ENCODE measurements around the gene LRBA. TPM values are rescaled to one million over a fixed set of nuclear protein-coding genes. Genes with fewer than 3 reads are reported as not detected.

The LRBA gene
- total and polyA plus RNA-seq, 2 of the 4 experiments (the other 2 are of a cell fraction): 10.2 to 51.6 TPM

- H3K4me1 ChIP-seq (ENCODE audit: control insufficient read depth, insufficient read depth, low read length): peaks cover 33% of the 10 kb centered on the region
- H2BK20ac ChIP-seq (ENCODE audit: low read depth, low read length): peak overlapping the region; percentile 89
- H4K5ac ChIP-seq (ENCODE audit: low read depth, low read length): peak overlapping the region; percentile 93
- TF ChIP-seq CEBPB (IDR thresholded peaks at IDR 0.05; ENCODE audit: low read depth, low read length) (peak; percentile 8; the same call in 1 of the 2 replicates), MAFK (IDR thresholded peaks at IDR 0.05; ENCODE audit: low read depth, low read length) (peak; percentile 91), BHLHE40 (IDR thresholded peaks at IDR 0.05; ENCODE audit: low read depth, low read length) (peak; percentile 68), NFE2L2 (IDR thresholded peaks at IDR 0.05; ENCODE audit: low read depth, low read length) (peak; percentile 78), CHD1 (IDR thresholded peaks at IDR 0.05; ENCODE audit: low read depth, low read length) (no peak), FOS (IDR thresholded peaks at IDR 0.05; ENCODE audit: low read depth, low read length) (peak; percentile 90), RFX5 (IDR thresholded peaks at IDR 0.05; ENCODE audit: low read depth, low read length) (no peak), RCOR1 (IDR thresholded peaks at IDR 0.05; ENCODE audit: insufficient replicate concordance, low read length) (peak; percentile 50)
- peak overlapping the region; percentile 87 for H3K4me2 ChIP-seq (ENCODE audit: low read depth, low read length)
- dilution Hi-C loops (cut with HindIII; ENCODE audit: low sequenced_read_pairs, unreplicated experiment): no loop called here
- H3K23ac ChIP-seq (ENCODE audit: low read depth, low read length): peak overlapping the region; percentile 96; the same call in 1 of the 2 replicates
- H3K9ac ChIP-seq (ENCODE audit: low read depth, low read length): peak overlapping the region; percentile 70
- POLR2A ChIA-PET (ENCODE audit: unreplicated experiment): no interaction called here
- peak; percentile 98 for DNase-seq
- H2AK9ac ChIP-seq (replicated peaks; ENCODE audit: low read depth, low read length, poor library complexity): no peak overlapping the region
- peaks cover 4% of the 10 kb centered on the region; the same call in 1 of the 2 replicates for H3K36me3 ChIP-seq (ENCODE audit: control insufficient read depth, insufficient read depth, low read length)
- no peaks in the 10 kb centered on the region for H3K27me3 ChIP-seq (ENCODE audit: control insufficient read depth, insufficient read depth, low read length)
- TSS peak; percentile 56 for BruUV-seq (replicated peaks)
- peak overlapping the region; percentile 93 for H3K27ac ChIP-seq (ENCODE audit: insufficient read depth, low read length)
- H3K18ac ChIP-seq (ENCODE audit: low read depth, low read length): peak overlapping the region; percentile 95
- peak overlapping the region; percentile 90 for H2BK120ac ChIP-seq (ENCODE audit: low read depth, low read length)
- intact Hi-C loops (cut with micrococcal nuclease): loop anchor here (1.0 to 5.0 kb wide), 2 partner anchors 12 to 45 kb away; no protein-coding TSS in a partner anchor
- in situ Hi-C loops (cut with MboI; ENCODE audit: low sequenced_read_pairs): no loop called here
- peak overlapping the region; percentile 100 for H2BK5ac ChIP-seq (ENCODE audit: low read depth, low read length, poor library complexity, severe bottlenecking)
- no CpG with 5 or more reads among the region's 6 CpGs for WGBS, 2 experiments (ENCODE audit: extremely low coverage in 2 of 2, insufficient read length in 1 of 2)
- peak overlapping the region; percentile 99 for H3K56ac ChIP-seq (ENCODE audit: extremely low read depth, insufficient read depth, low read length)
- CTCF ChIA-PET: no interaction called here
- no peaks in the 10 kb centered on the region for H3K9me3 ChIP-seq (ENCODE audit: control insufficient read depth, insufficient read depth, low read length)
- H4K20me1 ChIP-seq (ENCODE audit: insufficient read depth, low read length): no peaks in the 10 kb centered on the region
- peak overlapping the region; percentile 51; the same call in 1 of the 2 replicates for H3K14ac ChIP-seq (replicated peaks; ENCODE audit: low read depth, low read length)
- H2BK15ac ChIP-seq (ENCODE audit: low read depth, low read length): peak overlapping the region; percentile 88; the same call in 2 of the 3 replicates
- H2AK5ac ChIP-seq (ENCODE audit: low read depth, low read length): no peak overlapping the region
- peaks cover 16% of the 10 kb centered on the region for H3K9me1 ChIP-seq (ENCODE audit: insufficient read depth, low read length)
- H3K4me3 ChIP-seq (ENCODE audit: insufficient read depth, low read depth, low read length): no peak overlapping the region
- peaks cover 30 to 45% of the 10 kb centered on the region in 2 experiments for H3K79me1 ChIP-seq (ENCODE audit: low read depth in 1 of 2, low read length in 2 of 2)
- peak; percentile 70 for ATAC-seq (ENCODE audit: low read depth)
- H2AFZ ChIP-seq (replicated peaks; ENCODE audit: low read length, poor library complexity): no peak overlapping the region
- H4K91ac ChIP-seq (ENCODE audit: insufficient read depth, low read depth, low read length): peak overlapping the region; percentile 91
- H4K8ac ChIP-seq (ENCODE audit: low read depth in 2 of 2, low read length in 2 of 2): peak overlapping the region; percentile 67 to 90
- peak overlapping the region; percentile 87 for H3K4ac ChIP-seq (ENCODE audit: low read depth, low read length)
Measured at GRCh38 chr4:150237110-150237872, 777.8 kb downstream of the LRBA start.
